ENCODE measurements around the gene PPP1R18. TPM values are rescaled to one million over a fixed set of nuclear protein-coding genes. Genes with fewer than 3 reads are reported as not detected.
A peak's percentile ranks its signal among the peaks of the same experiment; 100 is the strongest.

PPP1R18 gene
- total and polyA plus RNA-seq, 9 of the 15 experiments (the other 6 are each of a cell fraction or from before 2014, with no cell fraction given): 12.0 to 99.2 (median 42.6) TPM

DNA sequence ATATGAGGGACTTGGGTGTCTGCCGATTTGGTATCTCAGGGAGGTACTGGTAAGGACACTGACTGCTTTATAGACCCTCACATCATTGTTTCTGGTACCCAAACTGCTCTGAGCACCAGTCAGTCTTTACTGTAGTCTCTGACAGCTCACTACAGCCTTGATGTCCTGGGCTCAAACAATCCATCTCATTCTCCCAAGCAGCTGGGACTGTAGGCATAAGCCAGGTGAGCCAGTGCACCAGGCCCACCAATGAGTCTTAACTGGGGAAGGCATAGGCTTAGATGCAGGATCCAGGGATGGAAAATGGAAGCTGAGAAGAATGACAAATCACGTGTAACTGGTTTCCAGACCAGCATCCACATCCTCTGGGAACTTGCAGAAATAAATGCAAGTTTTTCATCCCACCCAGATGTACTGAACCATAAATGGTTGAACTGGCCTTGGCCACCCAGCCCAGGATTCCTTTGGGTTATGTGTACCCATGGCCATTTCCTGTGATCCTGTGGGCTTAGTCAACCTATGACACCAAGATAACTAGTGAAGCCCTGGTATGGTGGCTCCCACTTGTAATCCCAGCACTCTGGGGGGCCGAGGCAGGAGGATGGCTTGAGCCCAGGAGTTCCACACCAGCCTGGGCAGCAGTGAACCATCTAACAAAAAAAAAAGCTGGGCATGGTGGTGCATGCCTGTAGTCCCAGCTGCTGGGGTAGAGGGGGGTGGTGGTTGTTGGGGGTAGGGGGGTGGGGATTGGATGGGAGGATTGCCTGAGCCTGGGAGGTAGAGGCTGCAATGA, 39.5 kb upstream of the PPP1R18 start (continued):
- TF ChIP-seq, protein P1, sequence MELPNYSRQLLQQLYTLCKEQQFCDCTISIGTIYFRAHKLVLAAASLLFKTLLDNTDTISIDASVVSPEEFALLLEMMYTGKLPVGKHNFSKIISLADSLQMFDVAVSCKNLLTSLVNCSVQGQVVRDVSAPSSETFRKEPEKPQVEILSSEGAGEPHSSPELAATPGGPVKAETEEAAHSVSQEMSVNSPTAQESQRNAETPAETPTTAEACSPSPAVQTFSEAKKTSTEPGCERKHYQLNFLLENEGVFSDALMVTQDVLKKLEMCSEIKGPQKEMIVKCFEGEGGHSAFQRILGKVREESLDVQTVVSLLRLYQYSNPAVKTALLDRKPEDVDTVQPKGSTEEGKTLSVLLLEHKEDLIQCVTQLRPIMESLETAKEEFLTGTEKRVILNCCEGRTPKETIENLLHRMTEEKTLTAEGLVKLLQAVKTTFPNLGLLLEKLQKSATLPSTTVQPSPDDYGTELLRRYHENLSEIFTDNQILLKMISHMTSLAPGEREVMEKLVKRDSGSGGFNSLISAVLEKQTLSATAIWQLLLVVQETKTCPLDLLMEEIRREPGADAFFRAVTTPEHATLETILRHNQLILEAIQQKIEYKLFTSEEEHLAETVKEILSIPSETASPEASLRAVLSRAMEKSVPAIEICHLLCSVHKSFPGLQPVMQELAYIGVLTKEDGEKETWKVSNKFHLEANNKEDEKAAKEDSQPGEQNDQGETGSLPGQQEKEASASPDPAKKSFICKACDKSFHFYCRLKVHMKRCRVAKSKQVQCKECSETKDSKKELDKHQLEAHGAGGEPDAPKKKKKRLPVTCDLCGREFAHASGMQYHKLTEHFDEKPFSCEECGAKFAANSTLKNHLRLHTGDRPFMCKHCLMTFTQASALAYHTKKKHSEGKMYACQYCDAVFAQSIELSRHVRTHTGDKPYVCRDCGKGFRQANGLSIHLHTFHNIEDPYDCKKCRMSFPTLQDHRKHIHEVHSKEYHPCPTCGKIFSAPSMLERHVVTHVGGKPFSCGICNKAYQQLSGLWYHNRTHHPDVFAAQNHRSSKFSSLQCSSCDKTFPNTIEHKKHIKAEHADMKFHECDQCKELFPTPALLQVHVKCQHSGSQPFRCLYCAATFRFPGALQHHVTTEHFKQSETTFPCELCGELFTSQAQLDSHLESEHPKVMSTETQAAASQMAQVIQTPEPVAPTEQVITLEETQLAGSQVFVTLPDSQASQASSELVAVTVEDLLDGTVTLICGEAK (IDR thresholded peaks at IDR 0.05): no peak
- TF ChIP-seq, protein P1 (CRISPR knock-in tag; IDR thresholded peaks at IDR 0.05): no peak
- TF ChIP-seq RFX5 (IDR thresholded peaks at IDR 0.05; ENCODE audit: low read depth, low read length) (no peak), BHLHE40 (IDR thresholded peaks at IDR 0.05; ENCODE audit: low read length) (no peak), POLR2B (IDR thresholded peaks at IDR 0.05; ENCODE audit: low read depth, partially characterized antibody) (peak; percentile 95), ZFPM2 (CRISPR knock-in tag; IDR thresholded peaks at IDR 0.05) (peak; percentile 59; the same call in 1 of the 2 replicates), ZFP91 (CRISPR knock-in tag; IDR thresholded peaks at IDR 0.05) (no peak), PHF21A (IDR thresholded peaks at IDR 0.05; ENCODE audit: borderline replicate concordance, low read depth) (no peak), GABPB2 (CRISPR knock-in tag; conservative IDR thresholded peaks at IDR 0.05) (no peak), FUS (optimal IDR thresholded peaks at IDR 0.05; ENCODE audit: low read depth, low read length) (no peak), RBM22 (IDR thresholded peaks at IDR 0.05; ENCODE audit: low read depth, low read length, poor library complexity, severe bottlenecking) (no peak), NCOR1 (IDR thresholded peaks at IDR 0.05) (peak; percentile 29; the same call in 1 of the 2 replicates), ZNF785 (CRISPR knock-in tag; IDR thresholded peaks at IDR 0.05) (no peak), CHD4 (IDR thresholded peaks at IDR 0.05; ENCODE audit: insufficient read depth, insufficient replicate concordance, low read depth, low read length, poor library complexity, severe bottlenecking) (no peak), NCOA6 (IDR thresholded peaks at IDR 0.05) (no peak), LARP7 (IDR thresholded peaks at IDR 0.05) (no peak)
- TF ChIP-seq, protein P2, sequence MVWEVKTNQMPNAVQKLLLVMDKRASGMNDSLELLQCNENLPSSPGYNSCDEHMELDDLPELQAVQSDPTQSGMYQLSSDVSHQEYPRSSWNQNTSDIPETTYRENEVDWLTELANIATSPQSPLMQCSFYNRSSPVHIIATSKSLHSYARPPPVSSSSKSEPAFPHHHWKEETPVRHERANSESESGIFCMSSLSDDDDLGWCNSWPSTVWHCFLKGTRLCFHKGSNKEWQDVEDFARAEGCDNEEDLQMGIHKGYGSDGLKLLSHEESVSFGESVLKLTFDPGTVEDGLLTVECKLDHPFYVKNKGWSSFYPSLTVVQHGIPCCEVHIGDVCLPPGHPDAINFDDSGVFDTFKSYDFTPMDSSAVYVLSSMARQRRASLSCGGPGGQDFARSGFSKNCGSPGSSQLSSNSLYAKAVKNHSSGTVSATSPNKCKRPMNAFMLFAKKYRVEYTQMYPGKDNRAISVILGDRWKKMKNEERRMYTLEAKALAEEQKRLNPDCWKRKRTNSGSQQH (CRISPR knock-in tag; IDR thresholded peaks at IDR 0.05): peak; percentile 97
